GM21390 (cell line): ENCODE results near the gene ACACA.

Experiments
- ATAC-seq: cut with Tn5 transposase; IDR thresholded peaks from one replicate; pipeline ENCODE4 v1.9.1; 2021; ENCODE audit not compliant: unreplicated experiment

Gene ACACA

GRCh38 chr17:37239690-37240334 lies 166.8 kb downstream of the ACACA start:
- no peak for ATAC-seq

- no peak for ATAC-seq
Measured at GRCh38 chr17:37234106-37234505, 172.5 kb downstream of the ACACA start.

- no peak for ATAC-seq
Measured at GRCh38 chr17:37233036-37233435, 173.6 kb downstream of the ACACA start.

- no peak for ATAC-seq
Measured at GRCh38 chr17:37231887-37232286, 174.7 kb downstream of the ACACA start.

- ATAC-seq, result no peak
Measured at GRCh38 chr17:37230633-37231032, 176.0 kb downstream of the ACACA start.

GRCh38 chr17:37225465-37225864 lies 181.2 kb downstream of the ACACA start:
- ATAC-seq, result no peak

GRCh38 chr17:37221865-37222264 lies 184.8 kb downstream of the ACACA start:
- ATAC-seq, result no peak

GRCh38 chr17:37220607-37220953 lies 186.1 kb downstream of the ACACA start:
- no peak for ATAC-seq

GRCh38 chr17:37219876-37220606 lies 186.6 kb downstream of the ACACA start:
- no peak for ATAC-seq

- no peak for ATAC-seq
Measured at GRCh38 chr17:37218849-37219248, 187.8 kb downstream of the ACACA start.

GRCh38 chr17:37214416-37214815 lies 192.2 kb downstream of the ACACA start:
- no peak for ATAC-seq

- ATAC-seq, result no peak
Measured at GRCh38 chr17:37213927-37214326, 192.7 kb downstream of the ACACA start.

GRCh38 chr17:37212179-37212578 lies 194.5 kb downstream of the ACACA start:
- ATAC-seq, result no peak

- no peak for ATAC-seq
Measured at GRCh38 chr17:37211136-37211535, 195.5 kb downstream of the ACACA start.

GRCh38 chr17:37207103-37207502 lies 199.5 kb downstream of the ACACA start:
- no peak for ATAC-seq

- no peak for ATAC-seq
Measured at GRCh38 chr17:37206299-37206698, 200.3 kb downstream of the ACACA start.

- ATAC-seq, result no peak
Measured at GRCh38 chr17:37200497-37200896, 206.1 kb downstream of the ACACA start.

GRCh38 chr17:37197336-37197735 lies 209.3 kb downstream of the ACACA start:
- ATAC-seq, result no peak

GRCh38 chr17:37194208-37194607 lies 212.4 kb downstream of the ACACA start:
- ATAC-seq, result no peak

GRCh38 chr17:37191219-37191618 lies 215.4 kb downstream of the ACACA start:
- no peak for ATAC-seq

- ATAC-seq, result no peak
Measured at GRCh38 chr17:37190493-37190892, 216.1 kb downstream of the ACACA start.

- no peak for ATAC-seq
Measured at GRCh38 chr17:37188157-37188556, 218.5 kb downstream of the ACACA start.

GRCh38 chr17:37187262-37187661 lies 219.4 kb downstream of the ACACA start:
- no peak for ATAC-seq
